ENCODE data around the gene BASP1. TPM values are rescaled to one million over a fixed set of nuclear protein-coding genes. Genes with fewer than 3 reads are reported as not detected.

Gene BASP1, protein sequence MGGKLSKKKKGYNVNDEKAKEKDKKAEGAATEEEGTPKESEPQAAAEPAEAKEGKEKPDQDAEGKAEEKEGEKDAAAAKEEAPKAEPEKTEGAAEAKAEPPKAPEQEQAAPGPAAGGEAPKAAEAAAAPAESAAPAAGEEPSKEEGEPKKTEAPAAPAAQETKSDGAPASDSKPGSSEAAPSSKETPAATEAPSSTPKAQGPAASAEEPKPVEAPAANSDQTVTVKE
- total RNA-seq = 60.1 and 218 TPM in 2 replicates

DNA sequence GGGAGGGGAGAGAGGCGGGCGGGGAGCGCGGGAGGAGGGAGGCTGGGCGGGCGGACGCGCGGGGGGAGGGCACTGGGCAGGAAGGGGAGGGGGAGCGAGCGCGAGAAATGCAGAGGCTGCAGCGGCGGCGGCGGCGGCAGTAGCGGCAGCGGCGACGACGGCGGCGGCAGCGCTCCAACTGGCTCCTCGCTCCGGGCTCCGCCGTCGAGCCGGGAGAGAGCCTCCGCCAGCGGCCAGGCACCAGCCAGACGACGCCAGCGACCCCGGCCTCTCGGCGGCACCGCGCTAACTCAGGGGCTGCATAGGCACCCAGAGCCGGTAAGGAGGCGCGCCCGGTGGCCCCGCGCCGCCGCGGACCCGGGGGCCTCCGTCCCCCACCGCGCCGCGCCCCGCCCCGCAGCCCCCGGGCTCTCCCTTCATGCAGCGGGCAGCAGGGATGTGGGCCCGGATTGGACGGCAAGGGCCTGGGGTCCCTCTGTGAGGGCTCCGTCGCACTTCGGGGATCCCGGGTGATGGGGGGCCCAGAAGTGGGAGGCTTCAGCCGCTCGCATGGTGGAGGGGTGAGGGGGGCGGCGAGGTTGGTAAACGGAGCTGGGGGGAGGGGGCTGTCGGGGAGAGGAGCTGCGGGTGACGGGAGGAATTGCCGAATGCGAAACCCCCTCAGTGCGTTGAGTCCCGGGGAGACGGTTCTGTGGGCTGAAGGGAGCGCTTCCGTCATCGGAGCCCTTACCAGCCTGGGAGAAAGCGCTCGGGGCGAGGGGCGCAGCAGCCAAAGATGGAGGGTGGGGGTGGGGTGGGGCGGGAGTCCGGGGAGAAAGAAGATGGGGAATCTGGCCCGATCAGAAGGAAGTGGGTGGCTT, at the start of gene BASP1:
BASP1 (plus strand) TSS at position 139 of the 860 bp plus-strand sequence. CDS start 57,586 bp downstream, outside the sequence.

All from nasal cavity respiratory epithelium epithelial cell of viscerocranial mucosa (primary cell).